SKM-1 treated with dmso at 0.1 percent for 144 hours (cell line): Measurements from ENCODE around the gene ALG9.
A peak's percentile ranks its signal among the peaks of the same experiment; 100 is the strongest.

ENCODE experiments used
- DNase-seq: peaks from one replicate; lab custom pipeline; 2025; ENCODE audit not compliant: unreplicated experiment; lab: John Stamatoyannopoulos, UW

The ALG9 gene

GRCh38 chr11:111770581-111771134, 100.7 kb downstream of the ALG9 start:
- no peak for DNase-seq

DNA sequence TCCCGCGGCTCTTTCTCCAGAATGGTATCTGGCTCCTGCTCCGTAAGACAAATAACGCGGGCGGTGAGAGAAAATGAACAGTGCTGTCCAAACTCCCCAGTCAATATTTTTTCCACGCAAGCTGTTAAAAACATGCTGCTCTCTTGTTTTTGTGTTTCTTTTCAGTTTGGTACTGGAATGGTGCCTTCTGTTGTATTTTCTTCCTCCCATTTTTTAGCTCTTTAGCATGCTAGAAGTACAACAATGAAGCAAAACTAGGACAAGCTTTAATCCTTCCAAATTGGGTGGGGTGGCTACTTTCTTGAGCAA, 104.6 kb downstream of the ALG9 start:
- DNase-seq, result no peak

- DNase-seq, result peak; percentile 72
Observed at GRCh38 chr11:111765984-111766833, 105.2 kb downstream of the ALG9 start, which contains the start of gene PPP2R1B. Gene PPP2R1B (minus strand): TSS chr11:111766389. CDS start chr11:111766361, 28 bp downstream.

GRCh38 chr11:111765320-111765983, 105.9 kb downstream of the ALG9 start:
- DNase-seq, result no peak

- no peak for DNase-seq
Observed at GRCh38 chr11:111764621-111765020, 106.8 kb downstream of the ALG9 start.

GRCh38 chr11:111762981-111763643, 108.3 kb downstream of the ALG9 start:
- no peak for DNase-seq

DNA sequence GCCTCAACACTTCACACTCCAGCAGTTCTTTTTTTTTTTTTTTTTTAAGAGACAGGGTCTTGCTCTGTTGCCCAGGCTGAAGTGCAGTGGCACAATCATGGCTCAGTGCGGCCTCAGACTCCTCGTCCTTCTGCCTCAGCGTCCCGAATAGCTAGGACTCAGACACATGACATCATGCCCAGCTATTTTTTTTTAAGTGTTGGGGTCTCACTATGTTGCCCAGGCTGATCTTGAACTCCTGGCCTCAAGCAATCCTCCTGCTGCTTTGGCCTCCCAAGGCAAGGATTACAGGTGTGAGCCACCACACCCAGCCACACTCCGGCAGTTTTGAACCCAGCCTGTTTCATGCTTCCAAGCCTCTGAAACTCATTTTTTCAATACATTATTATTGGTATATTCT, 108.9 kb downstream of the ALG9 start:
- DNase-seq, result no peak

DNA sequence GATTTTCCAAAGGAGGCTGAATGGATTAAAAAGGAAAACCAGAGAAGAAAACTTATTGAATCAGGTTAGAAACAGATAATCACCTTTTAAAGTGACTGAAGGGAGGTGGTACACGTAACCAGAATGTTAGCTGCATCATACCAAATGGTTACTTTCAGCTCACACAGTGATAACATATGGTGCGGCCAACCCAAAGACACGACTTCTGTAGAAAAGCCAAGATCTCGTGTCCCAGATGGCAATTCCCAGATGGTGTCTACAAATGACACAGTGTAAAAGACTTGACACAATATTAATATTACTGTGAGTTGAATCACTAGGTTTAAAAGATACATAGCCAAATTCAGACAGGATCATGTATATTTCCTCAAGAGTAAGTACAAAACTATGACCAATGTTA, 110.3 kb downstream of the ALG9 start:
- DNase-seq, result no peak

DNA sequence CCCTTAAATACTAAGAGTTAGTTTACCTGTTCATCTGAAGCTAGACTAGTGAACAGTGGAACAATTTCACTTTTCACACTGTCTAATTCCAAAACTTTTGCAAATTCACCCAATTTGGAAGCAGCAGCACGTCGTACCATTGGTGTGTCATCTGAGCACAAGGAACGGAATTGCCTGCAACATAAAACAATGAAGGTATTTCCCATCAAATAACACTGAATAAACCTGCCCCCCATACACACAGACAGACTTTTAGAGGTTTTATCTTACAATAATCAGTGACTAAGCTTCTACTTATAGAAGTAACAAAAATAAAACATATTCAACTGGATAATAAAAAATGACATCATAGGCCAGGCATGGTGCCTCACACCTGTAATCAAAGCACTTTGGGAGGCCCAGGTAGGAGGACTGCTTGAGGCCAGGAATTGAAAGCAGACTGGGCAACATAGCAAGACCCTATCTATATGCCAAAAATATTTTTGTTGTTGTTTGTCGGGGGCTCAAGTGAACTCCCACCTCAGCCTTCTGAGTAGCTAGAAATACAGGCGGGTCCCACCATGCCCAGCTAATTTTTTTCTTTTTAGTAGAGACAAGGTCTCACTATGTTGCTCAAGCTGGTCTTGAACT, 111.5 kb downstream of the ALG9 start:
- no peak for DNase-seq

- no peak for DNase-seq
Observed at GRCh38 chr11:111759376-111759775, 112.0 kb downstream of the ALG9 start.

GRCh38 chr11:111756097-111756496, 115.3 kb downstream of the ALG9 start:
- no peak for DNase-seq

DNA sequence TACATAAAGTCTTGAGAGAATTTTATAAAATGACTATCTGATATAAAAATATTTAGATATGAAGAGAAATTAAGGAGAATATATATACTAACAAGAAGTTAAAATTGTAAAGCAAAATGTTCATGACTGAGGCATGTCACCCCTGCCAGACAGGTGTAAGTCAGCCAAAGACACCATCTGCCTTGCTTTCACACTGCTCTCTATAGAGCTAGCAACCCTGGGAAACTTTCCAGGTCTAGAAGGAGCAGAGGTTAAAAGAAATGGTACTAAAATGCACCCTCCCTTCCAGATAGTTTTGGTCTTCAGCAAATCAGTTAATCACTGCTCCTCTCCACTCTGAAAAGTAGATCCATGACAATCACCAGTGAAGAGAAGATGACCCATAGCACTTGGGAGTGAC, 121.7 kb downstream of the ALG9 start:
- no peak for DNase-seq

DNA sequence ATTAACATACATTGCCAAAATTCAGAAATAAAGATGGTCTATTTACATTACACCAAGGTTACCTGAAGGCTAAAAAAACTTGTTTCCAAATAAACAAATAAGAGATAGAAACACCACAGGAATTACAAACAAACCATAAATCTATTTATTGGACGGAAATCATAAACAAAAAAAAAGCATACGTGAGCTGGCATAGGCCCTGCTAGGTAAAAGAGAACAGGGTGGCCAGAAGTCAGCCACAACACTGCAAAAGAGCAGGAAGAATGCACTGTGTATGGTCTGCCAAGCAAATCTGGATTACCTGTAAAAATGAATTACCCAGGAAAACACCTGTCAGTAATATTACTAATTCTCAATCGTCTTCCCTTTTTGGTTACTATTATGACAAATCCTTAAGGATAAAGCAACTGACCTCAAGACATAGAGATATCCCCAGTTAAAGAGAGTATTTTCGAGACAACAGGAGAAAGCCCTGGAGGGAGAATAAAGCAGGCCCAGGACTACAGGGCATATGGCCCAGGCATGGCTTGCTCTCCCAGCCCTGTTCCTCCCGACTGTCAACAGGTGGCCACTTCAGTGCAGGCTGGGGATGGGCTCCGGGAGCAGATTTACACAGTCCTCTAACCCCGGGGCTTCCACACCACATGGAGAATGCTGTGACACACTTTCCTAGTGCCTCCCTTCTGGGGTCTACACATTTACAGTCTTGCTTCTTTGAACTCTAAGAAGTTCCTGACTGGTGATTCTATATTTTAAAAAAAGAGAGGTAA, 123.2 kb downstream of the ALG9 start:
- no peak for DNase-seq

DNA sequence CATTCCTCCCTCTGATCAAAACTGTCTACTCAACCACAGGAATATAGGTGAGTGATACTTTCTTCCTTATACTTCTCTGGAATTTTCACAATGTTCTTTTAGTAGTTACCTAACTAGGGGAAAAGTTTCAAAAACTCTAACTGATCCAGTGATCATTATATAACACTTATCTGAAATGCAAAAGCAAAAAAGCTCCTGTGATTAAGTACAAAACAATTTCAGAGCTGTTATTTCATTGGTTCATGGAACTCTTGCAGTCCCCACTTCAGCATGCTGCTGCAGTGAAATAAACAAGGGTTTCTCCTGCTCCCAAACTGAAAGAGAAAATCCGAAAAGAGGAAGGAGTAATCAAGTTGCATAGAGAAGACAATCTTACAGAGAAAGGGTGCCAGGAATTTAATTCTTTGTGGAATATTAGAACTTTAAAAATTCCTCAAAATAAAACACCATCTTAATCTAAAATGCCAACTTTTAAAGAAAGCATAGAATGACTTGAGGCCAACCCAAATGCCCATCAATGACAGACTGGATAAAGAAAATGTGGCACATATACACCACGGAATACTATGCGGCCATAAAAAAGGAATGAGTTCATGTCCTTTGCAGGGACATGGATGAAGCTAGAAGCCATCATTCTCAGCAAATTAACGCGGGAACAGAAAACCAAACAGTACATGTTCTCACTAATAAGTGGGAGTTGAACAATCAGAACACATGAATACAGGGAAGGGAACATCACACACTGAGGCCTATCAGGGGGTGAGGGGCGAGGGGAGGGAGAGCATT, 125.5 kb downstream of the ALG9 start:
- DNase-seq, result no peak

GRCh38 chr11:111743700-111744099, 127.7 kb downstream of the ALG9 start:
- DNase-seq, result no peak

DNA sequence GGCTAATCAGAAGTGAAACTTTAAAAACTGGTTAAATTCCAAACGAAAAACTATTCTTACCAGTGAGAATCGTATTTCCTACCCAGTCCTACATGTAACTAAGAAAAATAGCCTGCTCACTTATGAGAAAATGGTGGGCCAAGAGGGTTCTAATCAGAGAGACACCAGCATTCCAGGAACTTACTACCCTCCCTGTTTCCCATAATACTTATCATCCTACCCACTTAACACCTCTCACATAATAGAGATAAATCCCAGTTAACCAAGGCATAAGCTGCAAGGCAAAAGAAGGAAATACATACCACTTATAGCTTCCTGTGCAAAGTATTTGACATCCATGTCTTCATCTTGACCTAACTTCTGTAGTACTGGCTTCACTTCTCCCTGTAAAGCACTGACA, 129.6 kb downstream of the ALG9 start:
- no peak for DNase-seq

GRCh38 chr11:111739299-111739698, 132.1 kb downstream of the ALG9 start:
- DNase-seq, result no peak

GRCh38 chr11:111737444-111738210, 133.8 kb downstream of the ALG9 start:
- no peak for DNase-seq
